GM19372 (cell line): ENCODE data around the gene TGFBI.

ENCODE experiments used
- ATAC-seq: cut with Tn5 transposase; IDR thresholded peaks from one replicate; pipeline ENCODE4 v1.9.1; 2021; ENCODE audit warnings: mild to moderate bottlenecking, low read depth, moderate library complexity; ENCODE audit not compliant: unreplicated experiment

TGFBI gene

GRCh38 chr5:136000932-136001331 is 27.9 kb upstream of the TGFBI start:
- no peak for ATAC-seq

DNA sequence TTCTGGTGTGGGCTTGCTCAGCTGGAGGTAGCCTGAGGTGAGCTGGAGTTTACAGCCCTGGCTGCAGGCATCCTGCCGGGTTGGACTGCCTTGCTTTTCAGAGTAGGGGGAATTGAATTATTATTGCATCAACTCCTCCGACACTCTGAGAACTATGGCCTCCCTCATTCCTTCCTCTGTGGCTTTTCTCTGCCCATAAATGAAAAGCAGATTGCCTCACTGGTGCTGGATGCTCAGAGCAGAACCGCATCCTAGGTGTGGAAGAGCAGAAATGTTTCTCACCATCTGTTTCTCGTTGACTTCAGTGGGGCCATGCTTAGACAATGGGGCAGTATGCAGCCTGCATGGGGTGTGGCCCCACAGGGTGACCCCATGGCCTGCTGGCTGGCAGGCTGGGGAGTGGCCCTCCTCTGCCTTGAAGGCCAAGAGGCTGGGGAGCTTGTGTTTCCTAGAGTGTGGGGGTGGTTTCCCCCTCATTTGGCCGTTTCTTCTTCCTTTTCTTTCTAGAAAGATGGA is 27.3 kb upstream of the TGFBI start:
- no peak for ATAC-seq

DNA sequence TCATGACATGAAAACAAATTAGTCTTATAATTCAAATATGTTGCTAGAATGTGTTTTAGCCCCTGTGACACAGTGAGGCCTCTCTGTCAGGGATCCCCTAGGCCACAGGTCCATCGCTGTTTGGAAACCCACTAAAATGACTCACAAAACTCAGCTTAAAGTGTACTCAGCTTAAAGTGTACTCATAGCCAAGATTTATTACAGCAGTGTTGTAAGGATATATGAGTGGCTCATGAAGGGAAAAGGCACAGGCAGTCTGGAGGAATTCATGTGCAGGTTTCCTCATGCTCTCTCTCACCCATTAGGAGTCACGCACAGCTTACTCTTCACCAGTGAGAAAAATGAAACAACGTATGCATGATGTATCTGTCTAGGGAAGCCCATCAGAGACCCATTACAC is 24.4 kb upstream of the TGFBI start:
- no peak for ATAC-seq

GRCh38 chr5:136005476-136005875 is 23.3 kb upstream of the TGFBI start:
- no peak for ATAC-seq

DNA sequence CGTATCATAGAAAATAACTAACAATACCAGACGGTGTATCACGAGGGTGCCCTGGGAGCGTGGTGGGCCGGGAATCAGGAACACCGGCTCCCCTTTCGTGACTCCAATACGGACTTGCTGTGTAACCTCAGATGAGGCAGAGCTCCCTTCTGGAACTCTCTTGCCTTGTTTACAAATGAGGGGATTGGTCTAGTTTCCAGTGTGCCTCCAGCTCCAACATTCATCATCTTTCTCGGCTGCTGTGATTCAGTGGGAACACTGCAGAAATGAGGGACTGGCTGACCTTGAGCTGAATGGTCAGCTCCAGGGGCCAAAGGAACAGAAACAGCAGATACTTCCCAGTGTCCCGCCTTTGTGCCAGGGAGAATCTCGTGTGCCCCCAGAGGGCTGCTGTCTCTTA is 22.6 kb upstream of the TGFBI start:
- no peak for ATAC-seq

- no peak for ATAC-seq
Observed at GRCh38 chr5:136006761-136007251, 22.0 kb upstream of the TGFBI start.

DNA sequence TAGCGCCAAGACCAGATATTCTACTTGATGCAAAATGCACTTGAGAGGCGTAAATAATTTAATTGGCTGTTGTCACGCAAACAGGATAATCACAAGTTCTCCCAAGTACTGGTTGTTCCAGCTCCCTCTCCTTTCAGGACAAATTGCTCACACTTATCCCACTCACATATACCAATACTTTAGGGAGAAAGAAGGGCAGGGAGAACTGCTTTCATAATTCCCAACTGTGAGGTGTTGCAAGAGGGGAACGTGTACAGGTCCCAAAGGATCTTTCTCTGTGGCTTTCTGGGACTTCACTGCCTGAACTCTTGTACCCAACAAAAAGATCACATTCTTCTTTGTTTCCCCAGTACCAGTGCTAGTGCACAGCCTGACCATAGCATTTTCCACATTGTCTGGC is 21.5 kb upstream of the TGFBI start:
- no peak for ATAC-seq

GRCh38 chr5:136011414-136012001 is 17.3 kb upstream of the TGFBI start:
- ATAC-seq = no peak

GRCh38 chr5:136012041-136012804 is 16.6 kb upstream of the TGFBI start:
- no peak for ATAC-seq

GRCh38 chr5:136013559-136013958 is 15.2 kb upstream of the TGFBI start:
- ATAC-seq = no peak

DNA sequence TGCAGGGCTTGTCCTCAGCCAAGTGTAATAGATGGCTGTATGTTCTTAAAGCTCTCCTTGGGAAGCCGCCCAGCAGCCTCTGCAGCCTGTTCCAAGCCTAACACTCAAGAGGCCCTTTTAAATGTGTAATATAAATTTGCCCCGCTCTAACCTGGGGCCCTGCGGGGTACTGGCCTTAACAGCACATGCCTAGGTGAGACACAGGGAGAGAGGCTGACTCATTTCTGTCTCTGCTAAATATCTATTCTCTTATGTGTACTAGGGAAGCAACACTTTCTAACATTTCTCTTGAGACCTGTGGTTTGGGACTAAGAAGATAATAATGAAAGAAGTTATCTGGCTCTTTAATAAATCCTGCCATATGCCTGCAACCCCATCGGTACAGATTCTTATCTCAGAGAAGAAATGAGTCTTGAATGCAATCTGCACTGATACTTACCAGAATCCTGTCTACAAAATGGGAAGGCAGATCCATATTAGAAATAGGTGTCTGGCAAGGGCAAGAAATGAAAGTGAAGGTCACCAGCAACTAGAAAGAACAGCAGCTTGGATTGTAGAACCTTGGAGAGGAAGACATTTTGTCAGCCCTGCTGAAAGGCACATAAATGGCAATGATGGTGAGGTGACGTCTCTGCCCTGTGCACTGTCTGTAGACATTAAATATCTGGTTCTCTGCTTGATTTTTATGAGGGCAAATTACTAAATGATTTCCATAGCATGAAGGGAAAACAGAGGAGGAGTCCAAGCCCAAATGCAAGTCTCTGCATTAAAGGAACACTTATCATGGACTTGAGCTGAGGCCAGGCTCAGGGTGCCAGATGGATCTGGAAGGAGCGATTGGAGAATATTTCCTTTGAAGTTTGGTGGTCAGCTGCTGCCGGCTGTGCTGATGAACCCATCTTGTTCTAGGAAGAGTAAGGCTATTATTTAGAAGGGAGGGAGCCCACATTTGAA is 14.5 kb upstream of the TGFBI start:
- no peak for ATAC-seq

DNA sequence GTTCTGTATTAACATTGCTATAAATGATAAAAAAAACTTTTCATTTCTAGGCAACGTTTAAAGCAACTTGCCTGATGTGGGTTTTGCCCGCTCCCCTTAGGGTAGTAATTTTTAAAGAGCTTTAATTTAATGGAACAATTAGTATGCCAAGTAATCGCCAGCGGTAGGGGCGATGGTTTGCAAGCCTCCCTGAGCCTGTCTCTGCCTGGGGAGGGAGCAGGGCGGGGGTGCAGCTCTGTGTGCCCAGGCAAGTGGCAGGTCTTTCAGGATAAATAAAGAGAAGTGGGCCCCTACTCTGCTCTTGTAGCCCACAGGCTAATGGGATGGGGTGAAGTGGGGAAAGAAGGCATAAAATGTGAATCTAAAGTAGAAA is 13.8 kb upstream of the TGFBI start:
- no peak for ATAC-seq

GRCh38 chr5:136015966-136016650 is 12.7 kb upstream of the TGFBI start:
- no peak for ATAC-seq

GRCh38 chr5:136016945-136017530 is 11.8 kb upstream of the TGFBI start:
- ATAC-seq = no peak

GRCh38 chr5:136018814-136019783 is 9.7 kb upstream of the TGFBI start:
- no peak for ATAC-seq

DNA sequence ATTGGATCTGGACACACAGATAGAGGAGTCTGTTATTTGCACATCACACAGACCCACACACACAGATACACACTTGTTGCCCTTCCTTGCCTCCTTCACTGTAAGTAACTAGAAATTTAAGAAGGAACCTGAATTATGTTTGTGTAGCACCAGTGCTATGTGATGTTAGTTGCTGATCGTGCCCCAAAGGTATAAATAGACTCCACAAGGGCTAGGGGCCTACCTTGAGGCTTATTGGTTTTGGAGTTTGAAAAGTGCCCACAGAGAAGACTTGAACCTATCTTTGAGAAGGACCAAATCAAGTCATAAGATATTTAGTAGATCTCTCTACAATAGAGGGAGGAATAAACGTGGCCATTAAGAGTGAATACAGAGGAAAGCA is 8.8 kb upstream of the TGFBI start:
- no peak for ATAC-seq

GRCh38 chr5:136020383-136021015 is 8.3 kb upstream of the TGFBI start:
- no peak for ATAC-seq

GRCh38 chr5:136021016-136021405 is 7.8 kb upstream of the TGFBI start:
- ATAC-seq = no peak
